ENCODE measurements around the gene B4GALNT1. TPM values are rescaled to one million over a fixed set of nuclear protein-coding genes. Genes with fewer than 3 reads are reported as not detected.
A peak's percentile ranks its signal among the peaks of the same experiment; 100 is the strongest.

The B4GALNT1 gene
- total and polyA plus RNA-seq, 4 donors, result 0.11 to 0.30 (median 0.25) TPM; not detected in 1

DNA sequence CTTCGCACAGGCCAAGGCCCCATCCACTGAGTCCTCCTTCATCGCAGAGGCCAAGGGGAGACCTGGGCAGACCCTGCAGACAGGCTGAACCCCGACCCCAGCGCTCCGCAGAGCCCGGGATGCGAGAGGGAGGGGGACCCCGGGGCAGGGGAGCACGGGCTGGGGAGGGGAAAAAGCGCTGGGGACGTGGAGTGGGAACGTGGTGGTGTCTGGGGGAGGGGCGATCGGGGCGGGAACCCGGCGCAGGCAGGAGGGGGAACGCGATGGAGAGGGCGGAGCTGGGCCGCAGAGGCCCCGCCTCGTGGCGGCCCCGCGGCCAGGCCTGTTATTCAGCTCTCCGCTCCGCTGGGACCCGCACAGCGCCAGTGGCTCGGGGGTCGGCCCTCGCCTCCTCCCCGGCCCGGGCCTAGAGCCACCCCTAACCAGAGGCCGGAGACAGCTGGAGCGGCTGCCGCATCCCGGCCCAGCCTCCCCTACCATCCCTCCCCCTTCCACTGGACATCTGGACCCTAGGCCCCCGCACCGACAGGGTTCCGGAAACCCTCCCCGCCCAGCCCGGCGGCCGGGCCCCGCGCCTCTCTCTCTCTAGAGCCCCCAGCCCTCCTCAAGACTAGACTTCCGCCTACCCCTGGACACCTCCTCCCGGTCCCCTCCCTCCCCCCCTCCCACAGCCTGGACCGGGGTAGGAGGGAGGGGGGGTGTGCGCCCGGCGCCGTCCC is 21.7 kb downstream of the B4GALNT1 start, which contains the start of gene ARHGEF25:
Gene ARHGEF25, plus strand, starts transcription at position 328 of the 719 bp plus-strand sequence. CDS start 460 bp downstream, outside the sequence.
- Histone ChIP-seq H3K9me3 (ENCODE audit: control insufficient read depth in 4 of 4, low read length in 3 of 4) (no peaks in the 10 kb centered on the region), H3K4me3 (ENCODE audit: low read depth in 1 of 3, low read length in 3 of 3) (peak within 1 kb of the TSS in 2 of 3 donors; percentile 37 to 50), H3K4me1 (ENCODE audit: control insufficient read depth in 4 of 4, insufficient read depth in 4 of 4, low read length in 3 of 4) (peaks cover 0 to 12% (median 11%) of the 10 kb centered on the region in 4 donors), H3K36me3 (ENCODE audit: control insufficient read depth in 4 of 4, insufficient read depth in 3 of 4, low read depth in 1 of 4, low read length in 3 of 4) (no peaks in the 10 kb centered on the region), H3K27me3 (ENCODE audit: control insufficient read depth in 4 of 4, insufficient read depth in 4 of 4, low read length in 3 of 4) (peaks cover 0 to 7% (median 3%) of the 10 kb centered on the region in 4 donors), H3K9ac (ENCODE audit: low read depth in 1 of 2, low read length in 2 of 2) (no peak within 1 kb of the TSS), H3K27ac (ENCODE audit: low read depth in 1 of 2, low read length in 2 of 2) (peak within 1 kb of the TSS; percentile 53 to 54)
- DNase-seq (ENCODE audit: low spot score), result peak; percentile 45
- 2% methylated on average over 55 of the region's 55 CpGs for WGBS
- TF ChIP-seq NR2F2 (IDR thresholded peaks at IDR 0.05) (no peak), RAD21 (IDR thresholded peaks at IDR 0.05) (no peak), FOXA1 (IDR thresholded peaks at IDR 0.05) (no peak), HNF4G (IDR thresholded peaks at IDR 0.05) (no peak), EGR1 (IDR thresholded peaks at IDR 0.05; ENCODE audit: low read depth in 2 of 2) (no peak), YY1 (IDR thresholded peaks at IDR 0.05) (no peak), FOXA2 (IDR thresholded peaks at IDR 0.05) (no peak), SP1 (IDR thresholded peaks at IDR 0.05) (no peak), JUND (IDR thresholded peaks at IDR 0.05) (no peak), HNF4A (conservative IDR thresholded peaks at IDR 0.05) (no peak), RXRA (IDR thresholded peaks at IDR 0.05) (no peak), TAF1 (conservative IDR thresholded peaks at IDR 0.05) (no peak)
- TF ChIP-seq, protein P1, sequence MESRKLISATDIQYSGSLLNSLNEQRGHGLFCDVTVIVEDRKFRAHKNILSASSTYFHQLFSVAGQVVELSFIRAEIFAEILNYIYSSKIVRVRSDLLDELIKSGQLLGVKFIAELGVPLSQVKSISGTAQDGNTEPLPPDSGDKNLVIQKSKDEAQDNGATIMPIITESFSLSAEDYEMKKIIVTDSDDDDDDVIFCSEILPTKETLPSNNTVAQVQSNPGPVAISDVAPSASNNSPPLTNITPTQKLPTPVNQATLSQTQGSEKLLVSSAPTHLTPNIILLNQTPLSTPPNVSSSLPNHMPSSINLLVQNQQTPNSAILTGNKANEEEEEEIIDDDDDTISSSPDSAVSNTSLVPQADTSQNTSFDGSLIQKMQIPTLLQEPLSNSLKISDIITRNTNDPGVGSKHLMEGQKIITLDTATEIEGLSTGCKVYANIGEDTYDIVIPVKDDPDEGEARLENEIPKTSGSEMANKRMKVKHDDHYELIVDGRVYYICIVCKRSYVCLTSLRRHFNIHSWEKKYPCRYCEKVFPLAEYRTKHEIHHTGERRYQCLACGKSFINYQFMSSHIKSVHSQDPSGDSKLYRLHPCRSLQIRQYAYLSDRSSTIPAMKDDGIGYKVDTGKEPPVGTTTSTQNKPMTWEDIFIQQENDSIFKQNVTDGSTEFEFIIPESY (IDR thresholded peaks at IDR 0.05), result no peak
- TF ChIP-seq, protein P2, sequence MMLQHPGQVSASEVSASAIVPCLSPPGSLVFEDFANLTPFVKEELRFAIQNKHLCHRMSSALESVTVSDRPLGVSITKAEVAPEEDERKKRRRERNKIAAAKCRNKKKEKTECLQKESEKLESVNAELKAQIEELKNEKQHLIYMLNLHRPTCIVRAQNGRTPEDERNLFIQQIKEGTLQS (IDR thresholded peaks at IDR 0.05), result no peak
- TF ChIP-seq, protein P3, sequence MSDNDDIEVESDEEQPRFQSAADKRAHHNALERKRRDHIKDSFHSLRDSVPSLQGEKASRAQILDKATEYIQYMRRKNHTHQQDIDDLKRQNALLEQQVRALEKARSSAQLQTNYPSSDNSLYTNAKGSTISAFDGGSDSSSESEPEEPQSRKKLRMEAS (IDR thresholded peaks at IDR 0.05), result no peak

DNA sequence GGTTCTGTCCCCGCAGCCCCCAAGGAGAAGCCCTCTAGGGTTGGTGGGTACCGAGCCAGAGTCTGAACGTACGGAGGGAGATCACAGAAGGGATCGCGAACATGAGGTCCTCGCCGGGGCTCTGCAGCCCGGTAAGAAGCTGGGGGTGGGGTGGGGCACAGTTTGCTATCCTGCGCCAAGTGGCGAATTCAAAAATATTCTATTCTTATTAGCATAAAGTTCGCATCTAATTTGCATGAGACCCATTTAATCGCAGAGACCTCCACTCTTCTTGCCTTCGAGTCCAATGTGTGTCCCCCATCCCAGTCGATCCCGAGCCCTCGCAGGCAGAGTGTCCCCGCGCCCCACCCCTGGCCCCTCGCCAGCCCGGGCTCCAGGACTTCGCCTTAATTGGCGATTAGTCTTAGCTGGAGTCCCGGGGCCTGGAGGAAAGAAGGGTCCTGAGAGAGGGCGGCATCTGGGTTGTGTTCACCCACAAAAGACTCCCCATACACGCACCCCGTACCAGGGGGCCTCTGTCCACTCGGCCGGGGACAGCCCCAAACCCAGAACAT is 22.4 kb downstream of the B4GALNT1 start:
- TF ChIP-seq TAF1 (conservative IDR thresholded peaks at IDR 0.05) (no peak), RXRA (IDR thresholded peaks at IDR 0.05) (no peak), HNF4G (IDR thresholded peaks at IDR 0.05) (no peak), YY1 (IDR thresholded peaks at IDR 0.05) (no peak), FOXA2 (IDR thresholded peaks at IDR 0.05) (no peak), NR2F2 (IDR thresholded peaks at IDR 0.05) (no peak)
- TF ChIP-seq, protein P4, sequence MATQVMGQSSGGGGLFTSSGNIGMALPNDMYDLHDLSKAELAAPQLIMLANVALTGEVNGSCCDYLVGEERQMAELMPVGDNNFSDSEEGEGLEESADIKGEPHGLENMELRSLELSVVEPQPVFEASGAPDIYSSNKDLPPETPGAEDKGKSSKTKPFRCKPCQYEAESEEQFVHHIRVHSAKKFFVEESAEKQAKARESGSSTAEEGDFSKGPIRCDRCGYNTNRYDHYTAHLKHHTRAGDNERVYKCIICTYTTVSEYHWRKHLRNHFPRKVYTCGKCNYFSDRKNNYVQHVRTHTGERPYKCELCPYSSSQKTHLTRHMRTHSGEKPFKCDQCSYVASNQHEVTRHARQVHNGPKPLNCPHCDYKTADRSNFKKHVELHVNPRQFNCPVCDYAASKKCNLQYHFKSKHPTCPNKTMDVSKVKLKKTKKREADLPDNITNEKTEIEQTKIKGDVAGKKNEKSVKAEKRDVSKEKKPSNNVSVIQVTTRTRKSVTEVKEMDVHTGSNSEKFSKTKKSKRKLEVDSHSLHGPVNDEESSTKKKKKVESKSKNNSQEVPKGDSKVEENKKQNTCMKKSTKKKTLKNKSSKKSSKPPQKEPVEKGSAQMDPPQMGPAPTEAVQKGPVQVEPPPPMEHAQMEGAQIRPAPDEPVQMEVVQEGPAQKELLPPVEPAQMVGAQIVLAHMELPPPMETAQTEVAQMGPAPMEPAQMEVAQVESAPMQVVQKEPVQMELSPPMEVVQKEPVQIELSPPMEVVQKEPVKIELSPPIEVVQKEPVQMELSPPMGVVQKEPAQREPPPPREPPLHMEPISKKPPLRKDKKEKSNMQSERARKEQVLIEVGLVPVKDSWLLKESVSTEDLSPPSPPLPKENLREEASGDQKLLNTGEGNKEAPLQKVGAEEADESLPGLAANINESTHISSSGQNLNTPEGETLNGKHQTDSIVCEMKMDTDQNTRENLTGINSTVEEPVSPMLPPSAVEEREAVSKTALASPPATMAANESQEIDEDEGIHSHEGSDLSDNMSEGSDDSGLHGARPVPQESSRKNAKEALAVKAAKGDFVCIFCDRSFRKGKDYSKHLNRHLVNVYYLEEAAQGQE (IDR thresholded peaks at IDR 0.05), result no peak

More for the DNA sequence above, 22.4 kb downstream of the B4GALNT1 start:
- Histone ChIP-seq H3K36me3 (ENCODE audit: control insufficient read depth in 4 of 4, insufficient read depth in 3 of 4, low read depth in 1 of 4, low read length in 3 of 4) (no peaks in the 10 kb centered on the region), H3K9me3 (ENCODE audit: control insufficient read depth in 4 of 4, low read length in 3 of 4) (no peaks in the 10 kb centered on the region), H3K4me3 (ENCODE audit: low read depth in 1 of 3, low read length in 3 of 3) (peak overlapping the region in 1 of 3 donors; percentile 6), H3K4me1 (ENCODE audit: control insufficient read depth in 4 of 4, insufficient read depth in 4 of 4, low read length in 3 of 4) (peaks cover 0 to 12% (median 11%) of the 10 kb centered on the region in 4 donors), H3K27ac (ENCODE audit: low read depth in 1 of 2, low read length in 2 of 2) (peak overlapping the region; percentile 53 to 54), H3K9ac (ENCODE audit: low read depth in 1 of 2, low read length in 2 of 2) (no peak overlapping the region), H3K27me3 (ENCODE audit: control insufficient read depth in 4 of 4, insufficient read depth in 4 of 4, low read length in 3 of 4) (peaks cover 0 to 8% (median 3%) of the 10 kb centered on the region in 4 donors)
- no peak for DNase-seq (ENCODE audit: low spot score)
- WGBS, result 6% methylated on average over 29 of the region's 29 CpGs

Measured in liver (tissue), 9 donors.